Sigmoid colon (tissue), 7 donors: ENCODE measurements around the gene CTNNA2. TPM values are rescaled to one million over a fixed set of nuclear protein-coding genes. Genes with fewer than 3 reads are reported as not detected.

ENCODE experiments used
- DNase-seq: peaks from one replicate; pipeline ENCODE4 v3.0.0-alpha.2; 2019
- H3K27ac ChIP-seq, 4 donors: fragments of 200-600 bp; sonication (generic); one replicate each; pipeline ENCODE4 v1.5.1; 2016 to 2019; ENCODE audit warnings: mild to moderate bottlenecking in 1 of 4
- H3K27me3 ChIP-seq, 3 donors: fragments of 200-600 bp; sonication (generic); one replicate each; pipeline ENCODE4 v1.5.1; 2019; ENCODE audit warnings: mild to moderate bottlenecking in 1 of 3
- H3K36me3 ChIP-seq, 4 donors: fragments of 200-600 bp; sonication (generic); one replicate each; pipeline ENCODE4 v1.5.1; 2016 to 2019
- H3K4me1 ChIP-seq, 4 donors: fragments of 200-600 bp; sonication (generic); one replicate each; pipeline ENCODE4 v1.5.1; 2017 to 2019
- H3K4me3 ChIP-seq, 4 donors: fragments of 200-600 bp; sonication (generic); one replicate each; pipeline ENCODE4 v1.5.1; 2017 to 2019; ENCODE audit warnings: mild to moderate bottlenecking in 2 of 4, moderate library complexity in 1 of 4
- H3K9me3 ChIP-seq, 4 donors: fragments of 200-600 bp in 3 of 4; sonication (generic) in 3 of 4; one replicate each; pipeline versions ENCODE4 v1.5.1 to v1.6.1; 2013 to 2019
- EP300 ChIP-seq, 4 donors: sonication (generic); formaldehyde crosslinking; IDR thresholded peaks; one replicate each; pipeline ENCODE4 v1.6.1; 2017; ENCODE audit warnings: antibody characterized with exemption in 4 of 4
- POLR2A ChIP-seq, 2 donors: fragments of 450-650 bp; IDR thresholded peaks; one replicate each; pipeline ENCODE4 v1.6.1; 2016; ENCODE audit warnings: antibody characterized with exemption in 2 of 2, mild to moderate bottlenecking in 2 of 2, moderate library complexity in 2 of 2
- POLR2AphosphoS5 ChIP-seq, 4 donors: sonication (generic); formaldehyde crosslinking; IDR thresholded peaks; one replicate each; pipeline ENCODE4 v1.6.1; 2017; ENCODE audit warnings: antibody characterized with exemption in 4 of 4
- WGBS, 2 donors: extraction: QIAGEN DNeasy Blood & Tissue Kit; methylation state at CpG; one replicate each; pipeline ENCODE4 v1.1.7; 2013; 5-methylcytosine and 5-hydroxymethylcytosine counted together
- intact Hi-C: fragments of 100-400 bp; cut with DNase I; formaldehyde crosslinking; loops from one replicate; pipeline ENCODE4 v1.15.1; 2023
- polyA plus RNA-seq, 3 donors: library from polyadenylated mRNA; stranded (reverse); fragments of 200-250 nt; gene quantifications; one replicate each; pipeline ENCODE4 v1.2.3, GENCODE V29; 2013
- total RNA-seq, 4 donors: library from RNA; depleted of rRNA; stranded (reverse); fragments of >200 nt; gene quantifications; one replicate each; pipeline ENCODE4 v1.1.0, GENCODE V29; 2016
- TF ChIP-seq, protein P1 (sequence below), 4 experiments: fragments of 450-650 bp in 3 of 4; fragments of 200-600 bp in 1 of 4; IDR thresholded peaks; one replicate each; pipeline ENCODE4 v1.5.1; 2016 to 2019; ENCODE audit warnings: antibody characterized with exemption in 4 of 4, mild to moderate bottlenecking in 3 of 4, moderate library complexity in 2 of 4
- donor health status: healthy with polysubstance abuse.
- donor health status: Bipolar disorder and iron deficiency.
- donor health status: healthy.

CTNNA2 gene
- total and polyA plus RNA-seq, 7 donors: 1.4 to 8.6 (median 3.8) TPM; not detected in 2

DNA sequence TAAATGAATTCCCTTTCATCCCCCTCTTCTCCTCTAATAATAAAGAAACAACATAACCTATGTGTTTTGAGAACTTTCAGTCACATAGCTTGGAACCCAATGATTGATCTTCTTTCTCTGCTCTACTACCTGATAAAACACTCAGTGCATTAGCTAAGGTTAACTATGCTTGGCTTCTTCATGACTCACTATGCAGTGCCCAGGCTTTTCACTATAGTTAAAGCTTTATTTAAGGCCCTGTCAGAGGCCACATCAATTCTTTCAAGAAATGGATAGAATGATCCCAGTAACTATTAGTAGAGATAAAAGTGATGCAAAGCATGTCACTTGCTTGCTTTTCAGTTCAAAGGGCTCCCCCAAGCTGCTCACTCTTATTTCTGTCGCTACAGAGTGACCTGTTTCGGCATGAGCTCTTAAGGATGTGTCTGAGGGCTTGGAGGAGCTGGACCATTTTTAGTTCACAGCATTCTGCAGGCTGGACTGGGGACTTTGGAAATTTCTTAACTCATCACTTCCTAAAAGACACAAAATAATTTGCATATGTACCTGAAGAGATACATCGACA lies 407.7 kb downstream of the CTNNA2 start:
- Histone ChIP-seq H3K9me3 (no peaks in the 10 kb centered on the region), H3K27ac (no peak overlapping the region), H3K36me3 (no peaks in the 10 kb centered on the region), H3K27me3 (no peaks in the 10 kb centered on the region), H3K4me3 (no peak overlapping the region), H3K4me1 (no peaks in the 10 kb centered on the region)
- no peak for DNase-seq
- TF ChIP-seq, protein P1, sequence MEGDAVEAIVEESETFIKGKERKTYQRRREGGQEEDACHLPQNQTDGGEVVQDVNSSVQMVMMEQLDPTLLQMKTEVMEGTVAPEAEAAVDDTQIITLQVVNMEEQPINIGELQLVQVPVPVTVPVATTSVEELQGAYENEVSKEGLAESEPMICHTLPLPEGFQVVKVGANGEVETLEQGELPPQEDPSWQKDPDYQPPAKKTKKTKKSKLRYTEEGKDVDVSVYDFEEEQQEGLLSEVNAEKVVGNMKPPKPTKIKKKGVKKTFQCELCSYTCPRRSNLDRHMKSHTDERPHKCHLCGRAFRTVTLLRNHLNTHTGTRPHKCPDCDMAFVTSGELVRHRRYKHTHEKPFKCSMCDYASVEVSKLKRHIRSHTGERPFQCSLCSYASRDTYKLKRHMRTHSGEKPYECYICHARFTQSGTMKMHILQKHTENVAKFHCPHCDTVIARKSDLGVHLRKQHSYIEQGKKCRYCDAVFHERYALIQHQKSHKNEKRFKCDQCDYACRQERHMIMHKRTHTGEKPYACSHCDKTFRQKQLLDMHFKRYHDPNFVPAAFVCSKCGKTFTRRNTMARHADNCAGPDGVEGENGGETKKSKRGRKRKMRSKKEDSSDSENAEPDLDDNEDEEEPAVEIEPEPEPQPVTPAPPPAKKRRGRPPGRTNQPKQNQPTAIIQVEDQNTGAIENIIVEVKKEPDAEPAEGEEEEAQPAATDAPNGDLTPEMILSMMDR (IDR thresholded peaks at IDR 0.05): no peak
- no peak for TF ChIP-seq POLR2A (IDR thresholded peaks at IDR 0.05)
- TF ChIP-seq EP300 (IDR thresholded peaks at IDR 0.05): no peak
- no peak for TF ChIP-seq POLR2AphosphoS5 (IDR thresholded peaks at IDR 0.05)
- intact Hi-C loops: no loop called here
- 67 to 79% methylated on average over 3 of the region's 3 CpGs for WGBS, 2 donors

DNA sequence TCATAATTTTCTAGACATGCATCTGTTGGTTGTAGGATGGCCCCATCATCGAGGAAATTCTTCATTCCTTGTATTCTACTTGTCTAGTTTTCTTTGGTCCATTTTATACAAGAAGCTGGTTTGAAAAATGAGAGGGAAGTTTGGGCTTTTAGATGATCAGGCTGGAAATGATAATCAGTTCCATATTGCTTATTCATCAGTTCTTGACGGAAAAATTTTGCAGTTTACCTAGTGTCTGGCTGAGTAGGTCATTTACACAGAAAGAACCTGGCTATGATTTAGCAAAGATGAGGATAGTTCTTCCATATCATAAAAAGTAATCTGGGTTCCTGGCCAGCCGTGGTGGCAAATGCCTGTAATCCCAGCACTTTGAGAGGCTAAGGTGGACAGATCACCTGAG lies 416.8 kb downstream of the CTNNA2 start:
- no peak for TF ChIP-seq POLR2AphosphoS5 (IDR thresholded peaks at IDR 0.05)
- TF ChIP-seq, protein P1 (IDR thresholded peaks at IDR 0.05): no peak
- TF ChIP-seq POLR2A (IDR thresholded peaks at IDR 0.05): no peak
- no peak for TF ChIP-seq EP300 (IDR thresholded peaks at IDR 0.05)
- intact Hi-C loops: no loop called here
- Histone ChIP-seq H3K9me3 (no peaks in the 10 kb centered on the region), H3K27me3 (no peaks in the 10 kb centered on the region), H3K4me3 (no peak overlapping the region), H3K27ac (no peak overlapping the region), H3K4me1 (no peaks in the 10 kb centered on the region), H3K36me3 (no peaks in the 10 kb centered on the region)
- 75 to 85% methylated on average over 3 of the region's 3 CpGs for WGBS, 2 donors
- no peak for DNase-seq

DNA sequence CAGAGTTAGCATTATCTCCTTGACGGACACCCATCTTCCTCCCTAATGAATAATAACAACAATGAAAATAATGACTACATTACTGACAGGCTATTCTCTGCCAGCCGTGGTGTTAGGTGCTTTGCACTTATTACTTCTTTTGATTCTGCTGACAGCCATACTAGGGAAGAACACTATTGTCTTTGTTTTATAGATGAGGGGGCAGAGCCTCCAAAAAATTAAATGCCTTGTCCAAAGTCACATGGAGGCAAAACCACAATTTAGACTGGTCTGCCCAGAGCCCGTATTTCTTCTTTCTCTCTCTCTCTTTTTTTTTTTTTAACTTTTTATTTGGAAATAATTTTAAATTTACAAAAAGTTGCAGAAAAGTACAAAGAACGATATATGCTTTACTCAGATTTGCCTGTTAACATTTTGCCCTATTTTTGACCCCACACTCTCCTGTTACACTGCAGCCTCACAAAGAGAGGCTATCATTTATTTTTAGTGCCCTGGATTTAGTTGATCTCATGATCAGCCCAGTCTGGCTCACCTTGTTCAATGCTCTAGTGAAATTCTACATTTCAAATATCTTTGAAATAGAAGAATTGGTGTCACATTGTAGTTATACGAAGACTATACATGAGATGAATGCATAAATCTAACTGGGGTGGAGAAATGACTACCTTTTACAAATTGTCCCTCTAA lies 422.3 kb downstream of the CTNNA2 start:
- no peaks in the 10 kb centered on the region for H3K4me1 ChIP-seq
- TF ChIP-seq, protein P1 (IDR thresholded peaks at IDR 0.05): no peak
- TF ChIP-seq POLR2AphosphoS5 (IDR thresholded peaks at IDR 0.05): no peak
- no peak for TF ChIP-seq EP300 (IDR thresholded peaks at IDR 0.05)
- no peak for TF ChIP-seq POLR2A (IDR thresholded peaks at IDR 0.05)
- no peak for DNase-seq
- H3K9me3 ChIP-seq: no peaks in the 10 kb centered on the region
- intact Hi-C loops: no loop called here
- H3K27ac ChIP-seq: no peak overlapping the region
- H3K4me3 ChIP-seq: no peak overlapping the region
- H3K27me3 ChIP-seq: no peaks in the 10 kb centered on the region
- 41 to 47% methylated on average over 5 of the region's 5 CpGs for WGBS, 2 donors
- no peaks in the 10 kb centered on the region for H3K36me3 ChIP-seq

DNA sequence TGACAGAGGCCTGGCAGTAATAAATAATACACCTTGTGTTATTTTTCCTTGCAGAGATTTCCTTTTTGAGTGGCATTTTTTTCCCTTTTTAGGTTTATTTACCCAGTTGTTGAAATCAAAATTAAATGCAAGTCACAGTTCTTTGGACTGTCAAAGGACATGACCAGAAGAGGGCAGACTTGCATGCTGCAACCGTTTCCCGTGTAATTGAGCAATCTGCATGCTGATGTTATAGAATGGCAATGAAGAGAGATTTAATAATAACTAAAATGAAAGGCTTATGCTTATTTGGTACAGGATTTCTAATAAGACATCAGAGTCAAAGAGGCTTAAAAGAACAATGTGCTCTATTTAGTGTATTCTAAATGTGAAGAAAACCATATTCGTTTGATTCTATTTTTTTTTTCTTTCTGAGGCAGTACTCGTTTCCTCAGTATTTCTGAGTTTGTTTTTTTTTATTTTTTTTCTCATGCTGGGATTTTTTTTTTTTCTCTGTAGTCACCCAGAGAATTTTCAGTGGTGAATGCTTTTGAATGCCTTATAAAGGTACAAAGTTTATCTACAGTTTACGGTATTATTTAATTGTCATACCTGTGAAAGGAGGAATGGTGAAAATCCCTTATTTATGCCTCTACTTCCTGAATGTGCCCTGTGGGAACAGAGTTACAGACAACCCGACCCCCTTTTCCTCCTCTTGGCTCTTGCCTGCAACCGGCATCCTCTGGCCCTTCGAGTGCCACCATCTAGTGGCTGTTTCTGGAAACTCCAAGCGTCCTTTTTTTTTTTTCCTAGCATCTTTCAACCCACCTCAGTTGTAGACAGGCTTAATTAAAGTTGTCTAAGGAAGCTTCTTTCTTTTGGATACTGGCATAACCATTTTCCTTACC lies 423.2 kb downstream of the CTNNA2 start:
- Histone ChIP-seq H3K4me3 (no peak overlapping the region), H3K27ac (no peak overlapping the region), H3K4me1 (no peaks in the 10 kb centered on the region), H3K27me3 (no peaks in the 10 kb centered on the region), H3K36me3 (no peaks in the 10 kb centered on the region), H3K9me3 (no peaks in the 10 kb centered on the region)
- no peak for DNase-seq
- TF ChIP-seq, protein P1 (IDR thresholded peaks at IDR 0.05): peak in 3 of 4 experiments; percentile 11 to 36 (median 30)
- no peak for TF ChIP-seq POLR2AphosphoS5 (IDR thresholded peaks at IDR 0.05)
- intact Hi-C loops: no loop called here
- WGBS, 2 donors: 2 to 3% methylated on average over 9 of the region's 9 CpGs
